MM.1S (cell line): ENCODE results near the gene APOBEC3C.

ENCODE experiments used
- DNase-seq: peaks from one replicate; pipeline ENCODE4 v3.0.0-alpha.2; 2015
- H2AFZ ChIP-seq: fragments of 300-600 bp; sonication (generic); 2 replicates; pipeline ENCODE4 v1.6.0; 2016; ENCODE audit warnings: antibody characterized with exemption, low read length
- H3F3A ChIP-seq: fragments of 300-600 bp; sonication (generic); 2 replicates; pipeline ENCODE4 v1.6.1; 2016; ENCODE audit warnings: mild to moderate bottlenecking, antibody characterized with exemption, low read length, moderate library complexity, mixed read lengths; ENCODE audit not compliant: insufficient read depth
- H3K27ac ChIP-seq: fragments of 300-600 bp; sonication (generic); 2 replicates; pipeline ENCODE4 v1.5.1; 2016; ENCODE audit warnings: mild to moderate bottlenecking, low read length
- H3K27me3 ChIP-seq: fragments of 300-600 bp; sonication (generic); replicated peaks from 2 replicates; pipeline ENCODE4 v1.6.0; 2016; ENCODE audit warnings: low read length; ENCODE audit not compliant: insufficient read depth
- H3K36me3 ChIP-seq: fragments of 300-600 bp; sonication (generic); replicated peaks from 2 replicates; pipeline ENCODE4 v1.6.1; 2016; ENCODE audit warnings: mild to moderate bottlenecking, low read length, mixed read lengths; ENCODE audit not compliant: insufficient read depth
- H3K4me1 ChIP-seq: fragments of 300-600 bp; sonication (generic); 2 replicates; pipeline ENCODE4 v1.6.1; 2016; ENCODE audit warnings: low read length, mixed read lengths
- H3K4me2 ChIP-seq: fragments of 300-600 bp; sonication (generic); 2 replicates; pipeline ENCODE4 v1.6.0; 2016; ENCODE audit warnings: low read depth, low read length
- H3K4me3 ChIP-seq: fragments of 300-600 bp; sonication (generic); 2 replicates; pipeline ENCODE4 v1.5.1; 2016; ENCODE audit warnings: low read length, mixed read lengths
- H3K79me2 ChIP-seq: fragments of 300-600 bp; sonication (generic); 2 replicates; pipeline ENCODE4 v1.6.1; 2016; ENCODE audit warnings: mixed run types, low read length, mixed read lengths
- H3K9ac ChIP-seq: fragments of 300-600 bp; sonication (generic); 2 replicates; pipeline ENCODE4 v1.6.1; 2016; ENCODE audit warnings: low read length, mixed read lengths
- H3K9me2 ChIP-seq: fragments of 300-600 bp; sonication (generic); replicated peaks from 2 replicates; pipeline ENCODE4 v1.6.1; 2016; ENCODE audit warnings: mild to moderate bottlenecking, low read length, mixed read lengths; ENCODE audit not compliant: insufficient read depth
- H3K9me3 ChIP-seq: fragments of 300-600 bp; sonication (generic); replicated peaks from 2 replicates; pipeline ENCODE4 v1.6.1; 2016; ENCODE audit warnings: mild to moderate bottlenecking, low read length, mixed read lengths; ENCODE audit not compliant: insufficient read depth
- H4K20me1 ChIP-seq: fragments of 300-600 bp; sonication (generic); 2 replicates; pipeline ENCODE4 v1.6.1; 2016; ENCODE audit warnings: mild to moderate bottlenecking, low read length, moderate library complexity, mixed read lengths; ENCODE audit not compliant: insufficient read depth
- CTCF ChIP-seq: fragments of 300-600 bp; sonication (generic); IDR thresholded peaks from 2 replicates; pipeline ENCODE4 v1.5.1; 2016; ENCODE audit warnings: antibody characterized with exemption, low read length, mixed read lengths
- EZH2 ChIP-seq: fragments of 300-600 bp; sonication (generic); optimal IDR thresholded peaks from 2 replicates; pipeline ENCODE3; 2017; ENCODE audit warnings: low read depth, mild to moderate bottlenecking, antibody characterized with exemption, low read length, mixed read lengths
- EZH2phosphoT487 ChIP-seq: fragments of 300-600 bp; sonication (generic); IDR thresholded peaks from 2 replicates; pipeline ENCODE4 v1.6.1; 2018; ENCODE audit warnings: antibody characterized with exemption, low read length

The APOBEC3C gene

GRCh38 chr22:39026509-39027150 lies 12.6 kb downstream of the APOBEC3C start:
- Histone ChIP-seq H3K27me3 (no peaks in the 10 kb centered on the region), H3K36me3 (no peaks in the 10 kb centered on the region; the same call in 1 of the 2 replicates), H3K27ac (no peak overlapping the region), H4K20me1 (no peaks in the 10 kb centered on the region), H3K4me1 (peaks cover 21% of the 10 kb centered on the region), H3K4me2 (no peak overlapping the region), H3K79me2 (peaks cover 57% of the 10 kb centered on the region), H3K9me3 (no peaks in the 10 kb centered on the region), H3F3A (peaks cover 19% of the 10 kb centered on the region), H2AFZ (no peak overlapping the region), H3K9ac (no peak overlapping the region), H3K9me2 (no peaks in the 10 kb centered on the region), H3K4me3 (no peak overlapping the region)
- DNase-seq: no peak
- TF ChIP-seq EZH2phosphoT487 (no peak), CTCF (no peak), EZH2 (no peak)

- TF ChIP-seq CTCF: no peak
- no peak for TF ChIP-seq EZH2
- TF ChIP-seq EZH2phosphoT487: no peak
- Histone ChIP-seq H3K4me3 (no peak overlapping the region), H3K27ac (no peak overlapping the region), H3K4me1 (peaks cover 21% of the 10 kb centered on the region), H3K79me2 (peaks cover 46% of the 10 kb centered on the region), H3F3A (peaks cover 15% of the 10 kb centered on the region), H3K9me2 (no peaks in the 10 kb centered on the region), H4K20me1 (no peaks in the 10 kb centered on the region), H3K9me3 (no peaks in the 10 kb centered on the region), H2AFZ (no peak overlapping the region), H3K9ac (no peak overlapping the region), H3K36me3 (no peaks in the 10 kb centered on the region; the same call in 1 of the 2 replicates), H3K27me3 (no peaks in the 10 kb centered on the region), H3K4me2 (no peak overlapping the region)
- no peak for DNase-seq
Observed at GRCh38 chr22:39027717-39028116, 13.7 kb downstream of the APOBEC3C start.

- H3K79me2 ChIP-seq: peaks cover 43% of the 10 kb centered on the region
- H3K9ac ChIP-seq: no peak overlapping the region
- H3K27ac ChIP-seq: no peak overlapping the region
- H3K9me2 ChIP-seq: no peaks in the 10 kb centered on the region
- no peaks in the 10 kb centered on the region; the same call in 1 of the 2 replicates for H3K36me3 ChIP-seq
- peaks cover 15% of the 10 kb centered on the region for H3F3A ChIP-seq
- H3K27me3 ChIP-seq: no peaks in the 10 kb centered on the region
- TF ChIP-seq CTCF (no peak), EZH2 (no peak), EZH2phosphoT487 (no peak)
- no peak overlapping the region for H3K4me2 ChIP-seq
- H3K4me1 ChIP-seq: peaks cover 21% of the 10 kb centered on the region
- no peak for DNase-seq
- H3K4me3 ChIP-seq: no peak overlapping the region
- H4K20me1 ChIP-seq: no peaks in the 10 kb centered on the region
- H2AFZ ChIP-seq: no peak overlapping the region
- H3K9me3 ChIP-seq: no peaks in the 10 kb centered on the region
Observed at GRCh38 chr22:39028281-39028680, 14.2 kb downstream of the APOBEC3C start.
